SU-DHL-6 (cell line): Measurements from ENCODE around the gene ZNF319.

Experiments
- EZH2phosphoT487 ChIP-seq: fragments of 200-600 bp; sonication (generic), shearing (Covaris generic); conservative IDR thresholded peaks from 2 replicates; pipeline ENCODE4 v1.6.1; 2018; ENCODE audit warnings: mild to moderate bottlenecking, antibody characterized with exemption, low read length, moderate library complexity, mixed read lengths
- TF ChIP-seq, protein P1 (sequence below): fragments of 200-600 bp; sonication (generic); IDR thresholded peaks from one replicate; pipeline ENCODE4 v1.5.1; 2017; ENCODE audit warnings: antibody characterized with exemption, mild to moderate bottlenecking, low read length, moderate library complexity; ENCODE audit not compliant: insufficient read depth, poor library complexity, severe bottlenecking

- TF ChIP-seq, protein P1, sequence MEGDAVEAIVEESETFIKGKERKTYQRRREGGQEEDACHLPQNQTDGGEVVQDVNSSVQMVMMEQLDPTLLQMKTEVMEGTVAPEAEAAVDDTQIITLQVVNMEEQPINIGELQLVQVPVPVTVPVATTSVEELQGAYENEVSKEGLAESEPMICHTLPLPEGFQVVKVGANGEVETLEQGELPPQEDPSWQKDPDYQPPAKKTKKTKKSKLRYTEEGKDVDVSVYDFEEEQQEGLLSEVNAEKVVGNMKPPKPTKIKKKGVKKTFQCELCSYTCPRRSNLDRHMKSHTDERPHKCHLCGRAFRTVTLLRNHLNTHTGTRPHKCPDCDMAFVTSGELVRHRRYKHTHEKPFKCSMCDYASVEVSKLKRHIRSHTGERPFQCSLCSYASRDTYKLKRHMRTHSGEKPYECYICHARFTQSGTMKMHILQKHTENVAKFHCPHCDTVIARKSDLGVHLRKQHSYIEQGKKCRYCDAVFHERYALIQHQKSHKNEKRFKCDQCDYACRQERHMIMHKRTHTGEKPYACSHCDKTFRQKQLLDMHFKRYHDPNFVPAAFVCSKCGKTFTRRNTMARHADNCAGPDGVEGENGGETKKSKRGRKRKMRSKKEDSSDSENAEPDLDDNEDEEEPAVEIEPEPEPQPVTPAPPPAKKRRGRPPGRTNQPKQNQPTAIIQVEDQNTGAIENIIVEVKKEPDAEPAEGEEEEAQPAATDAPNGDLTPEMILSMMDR = no peak
- no peak for TF ChIP-seq EZH2phosphoT487
Measured at GRCh38 chr16:57988929-57989328, 11.5 kb downstream of the ZNF319 start.
